ENCODE measurements around the gene KCNJ15.

KCNJ15 gene

DNA sequence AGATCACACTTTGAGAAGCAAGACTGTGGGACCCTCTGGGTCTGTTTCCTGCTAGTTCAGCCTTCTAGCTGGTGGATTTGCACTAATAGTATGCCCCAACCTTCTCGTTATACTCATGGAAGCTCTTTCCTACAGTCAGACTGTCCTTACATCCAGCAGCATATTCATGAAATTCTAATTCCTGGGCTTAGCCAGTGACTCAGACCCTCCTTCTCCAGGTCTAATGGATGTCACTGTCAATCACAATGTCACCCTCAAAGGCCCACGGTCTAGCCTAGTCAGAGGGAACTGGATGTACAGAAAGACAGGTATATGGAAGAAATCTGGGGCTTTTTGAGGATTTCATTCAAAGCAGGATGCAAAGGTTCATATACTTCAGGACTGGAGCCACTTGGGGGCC, 72.4 kb downstream of the KCNJ15 start:
- DNase-seq, result no peak

DNA sequence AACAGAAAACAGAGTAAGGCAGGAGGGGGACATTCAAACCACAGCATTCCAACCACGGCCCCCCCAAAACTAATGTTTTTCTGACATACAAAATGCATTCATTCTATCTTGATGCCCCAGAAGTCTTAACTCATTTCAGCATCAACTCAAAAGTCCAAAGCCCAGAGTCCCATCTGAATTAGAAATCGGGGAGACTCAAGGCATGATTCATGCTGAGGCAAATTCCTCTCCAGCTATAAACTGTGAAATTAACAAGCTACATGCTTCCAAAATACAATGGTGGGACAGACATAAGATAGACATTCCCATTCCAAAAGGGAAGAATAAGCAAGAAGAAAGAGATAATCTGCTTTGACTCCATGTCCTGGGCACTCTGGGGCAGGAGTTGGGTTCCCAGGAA, 73.9 kb downstream of the KCNJ15 start:
- no peak for DNase-seq

DNA sequence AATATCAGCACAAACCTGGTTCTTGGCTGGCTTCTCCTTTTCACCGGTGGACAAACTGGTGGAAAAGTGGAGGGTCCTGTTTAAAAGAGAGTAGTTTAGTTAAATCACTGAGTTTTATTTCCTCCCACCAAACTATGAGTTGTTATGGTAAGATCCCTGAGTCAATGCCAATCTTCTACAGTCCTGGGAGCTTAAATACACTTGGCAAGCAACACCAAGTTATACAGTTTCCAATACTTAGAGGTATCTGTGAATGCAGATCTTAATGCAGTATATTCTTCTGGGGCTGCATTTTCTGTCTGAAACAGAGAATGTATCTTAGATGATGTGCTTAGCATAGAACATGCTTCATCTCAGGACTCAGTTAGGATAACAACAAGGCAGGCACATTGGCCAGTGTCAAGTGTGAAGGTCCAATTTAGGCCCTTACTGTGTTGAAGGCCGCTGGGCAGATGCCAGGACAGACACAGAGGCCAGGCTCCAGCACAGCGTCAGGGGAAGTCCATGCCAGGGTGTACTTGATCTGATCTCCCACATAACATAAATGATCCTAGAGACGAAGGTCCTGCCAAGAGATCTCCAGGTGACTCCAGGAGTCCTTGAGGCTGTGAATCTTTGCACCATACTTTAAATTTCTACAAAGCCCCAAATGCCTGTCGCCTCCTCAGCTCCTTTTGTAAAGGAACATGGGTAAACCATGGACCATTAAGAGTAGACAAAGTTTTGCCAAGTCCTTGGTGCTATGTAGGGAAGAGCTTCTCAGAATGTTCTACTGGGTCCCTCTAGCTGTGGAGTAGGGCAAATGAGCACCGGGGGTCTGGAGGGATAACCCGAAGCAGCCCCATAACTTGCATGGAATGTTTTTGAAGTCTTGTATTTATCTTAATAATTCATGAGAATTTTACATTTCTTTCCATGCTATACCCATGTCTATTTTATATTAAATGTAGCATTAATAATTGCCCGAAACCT, 76.8 kb downstream of the KCNJ15 start:
- DNase-seq, result no peak

DNA sequence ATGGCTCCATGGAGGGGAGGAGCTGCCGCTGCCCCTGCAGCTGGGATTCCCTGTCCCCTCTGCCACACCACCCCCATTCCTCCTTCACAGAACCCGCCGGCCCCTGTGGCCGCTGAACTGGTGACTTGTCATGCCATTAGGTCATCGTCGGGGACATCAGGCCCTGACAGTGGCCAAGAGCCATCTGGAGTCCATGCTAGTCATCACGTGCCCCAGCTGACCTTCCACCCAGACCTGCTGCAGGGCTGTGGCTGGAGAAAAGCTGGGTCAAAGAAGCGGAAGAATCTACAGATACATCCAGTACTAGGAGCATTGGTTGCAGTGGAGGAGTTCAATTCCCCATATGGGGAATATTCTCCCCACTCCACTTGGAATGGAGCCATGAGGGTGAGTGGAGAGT, 78.1 kb downstream of the KCNJ15 start:
- no peak for DNase-seq

DNA sequence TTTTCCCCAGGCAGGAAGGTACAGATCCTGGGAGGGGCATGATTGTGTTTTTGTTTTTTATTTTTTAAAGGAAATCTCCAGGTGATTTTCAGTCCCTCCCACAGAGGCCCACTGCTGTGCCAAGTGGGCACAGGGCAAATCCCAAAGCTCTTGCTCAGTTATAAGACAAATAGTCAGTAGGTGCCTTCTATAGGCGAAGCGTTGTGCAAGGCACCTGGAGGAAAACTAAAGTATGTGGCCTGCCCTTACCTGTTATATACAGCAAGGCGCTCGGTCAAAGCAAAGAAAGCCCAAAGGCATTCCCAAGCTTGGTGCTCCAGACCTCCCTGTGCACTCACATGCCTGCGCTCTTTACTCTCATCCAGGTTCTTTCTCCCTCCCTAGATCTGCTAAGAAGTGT, 81.0 kb downstream of the KCNJ15 start:
- no peak for DNase-seq

DNA sequence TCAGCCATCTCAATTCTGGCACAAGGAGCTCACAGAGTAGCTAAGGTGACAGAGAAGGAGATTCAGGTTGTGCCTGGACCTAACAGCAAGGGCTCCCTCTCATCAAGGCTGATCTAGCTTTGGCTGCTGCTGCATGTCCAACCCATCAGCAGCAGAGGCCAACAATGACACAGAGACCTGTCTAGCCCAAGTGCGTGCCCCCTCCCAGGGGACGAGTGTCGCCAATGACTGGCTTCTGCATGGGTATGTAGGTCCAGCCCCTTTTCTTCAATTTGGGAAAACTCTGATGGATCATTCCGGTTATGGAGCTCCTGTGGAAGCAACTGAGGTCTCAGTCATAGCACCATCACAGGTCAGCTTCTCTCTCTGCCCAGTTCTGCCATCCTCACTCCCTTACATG, 83.3 kb downstream of the KCNJ15 start:
- no peak for DNase-seq

DNA sequence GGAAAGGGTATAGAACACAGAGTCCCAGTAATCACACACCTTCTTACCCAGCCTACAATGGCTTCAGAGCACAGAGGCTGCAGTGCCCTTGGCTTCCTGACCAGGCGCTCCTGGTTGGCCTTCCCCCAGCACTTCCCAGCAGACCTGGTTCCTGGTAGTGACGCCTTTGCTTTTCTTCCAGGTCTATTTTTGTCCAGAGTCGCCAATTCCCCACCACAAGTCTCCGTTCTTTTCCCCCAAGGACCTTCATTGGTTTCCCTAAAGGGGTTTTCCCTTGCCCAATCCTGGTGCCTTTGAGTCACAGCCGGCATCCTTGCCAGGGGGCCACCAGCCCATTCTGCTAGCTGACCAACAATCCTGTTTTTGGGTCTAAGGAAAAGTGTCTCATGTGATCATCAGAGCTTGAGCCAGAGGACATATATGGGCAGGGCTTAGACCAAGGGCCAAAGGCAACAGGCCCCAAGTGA, 84.8 kb downstream of the KCNJ15 start:
- no peak for DNase-seq

DNA sequence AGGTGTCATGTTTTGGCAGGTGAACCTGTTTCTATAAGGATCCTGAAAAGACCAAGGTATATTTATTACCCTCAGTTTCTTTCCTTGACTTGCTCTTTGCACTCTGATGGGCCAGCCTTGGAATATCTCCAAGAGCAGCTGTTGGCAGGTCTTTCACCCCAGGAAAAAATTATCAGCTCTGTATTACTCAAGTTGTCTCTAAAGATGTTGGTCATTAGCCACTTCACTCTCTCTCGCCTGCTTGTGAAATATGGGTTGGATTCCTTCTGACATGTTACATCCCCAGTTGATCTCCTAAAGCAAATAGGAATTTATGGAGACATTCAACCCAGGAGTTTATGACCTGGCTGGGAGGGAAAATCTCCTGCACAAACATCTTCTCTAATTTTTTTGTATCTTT, 85.9 kb downstream of the KCNJ15 start:
- DNase-seq, result no peak

DNA sequence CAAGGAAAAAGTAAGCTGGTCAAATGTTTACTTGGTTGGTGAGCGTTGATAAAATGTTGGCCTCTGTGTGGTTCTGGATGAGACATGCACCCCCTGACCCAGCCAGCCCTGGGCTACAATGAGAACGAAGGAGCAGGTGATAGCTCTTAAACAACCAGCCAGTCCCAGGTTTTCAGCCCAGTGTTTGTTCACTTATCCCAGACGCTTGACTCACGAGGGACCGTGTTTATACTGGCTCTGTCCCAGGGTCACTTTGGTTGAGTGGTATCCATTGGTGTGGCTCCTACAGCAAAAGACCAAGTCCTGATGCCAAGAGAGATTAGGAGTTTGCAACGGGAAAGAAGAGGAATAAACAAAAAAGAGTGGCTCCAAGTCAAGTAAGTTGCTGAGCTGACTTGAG, 86.9 kb downstream of the KCNJ15 start:
- no peak for DNase-seq

DNA sequence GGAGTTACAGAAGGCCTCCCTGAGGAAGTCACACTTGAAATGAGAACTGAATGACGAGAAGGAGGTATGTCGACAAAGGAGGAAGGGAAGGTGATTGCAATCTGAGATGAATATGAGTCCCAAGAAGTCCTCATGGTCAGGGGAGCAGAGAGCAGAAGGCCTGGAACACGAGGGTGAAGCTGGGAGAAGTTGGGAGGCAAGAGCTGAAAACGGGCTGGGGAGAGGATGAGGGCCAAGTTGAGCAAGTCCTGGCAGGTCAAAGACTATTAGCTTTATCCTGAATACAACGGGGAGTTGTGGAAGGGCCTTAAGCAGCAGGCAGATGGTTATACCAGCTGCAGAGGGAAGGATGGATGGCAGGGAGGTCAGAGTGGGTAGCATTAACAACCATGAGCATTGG, 89.5 kb downstream of the KCNJ15 start:
- no peak for DNase-seq

DNA sequence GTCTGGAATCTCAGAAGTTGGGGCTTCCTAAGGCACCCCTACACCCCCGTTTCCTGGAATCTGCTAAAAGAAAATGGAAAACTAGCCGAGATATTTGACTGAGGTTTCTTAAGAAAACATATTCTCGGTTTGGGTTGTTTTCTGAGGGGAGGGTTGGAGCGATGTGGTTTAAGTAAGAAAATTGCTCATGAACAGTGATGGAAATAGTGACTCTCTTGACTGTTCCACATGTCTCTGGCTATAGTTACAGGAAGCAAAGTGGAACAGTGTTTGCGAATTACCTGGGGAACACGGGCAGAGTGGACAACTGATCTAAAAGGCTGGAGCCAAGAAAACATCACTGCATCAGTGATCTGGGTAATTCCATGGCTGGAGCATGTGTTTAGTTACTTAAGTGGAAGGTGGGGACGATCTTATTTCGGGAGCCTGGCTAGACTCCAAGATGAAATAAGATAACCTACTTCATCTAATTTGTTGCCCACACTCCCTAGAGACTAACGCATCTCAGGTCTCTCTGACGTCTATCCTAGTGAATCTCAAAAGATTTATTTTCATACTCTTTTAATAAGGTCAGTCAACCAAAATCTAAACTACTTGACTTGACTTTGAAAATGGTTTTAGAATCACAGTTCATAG, 92.4 kb downstream of the KCNJ15 start:
- DNase-seq, result no peak

DNA sequence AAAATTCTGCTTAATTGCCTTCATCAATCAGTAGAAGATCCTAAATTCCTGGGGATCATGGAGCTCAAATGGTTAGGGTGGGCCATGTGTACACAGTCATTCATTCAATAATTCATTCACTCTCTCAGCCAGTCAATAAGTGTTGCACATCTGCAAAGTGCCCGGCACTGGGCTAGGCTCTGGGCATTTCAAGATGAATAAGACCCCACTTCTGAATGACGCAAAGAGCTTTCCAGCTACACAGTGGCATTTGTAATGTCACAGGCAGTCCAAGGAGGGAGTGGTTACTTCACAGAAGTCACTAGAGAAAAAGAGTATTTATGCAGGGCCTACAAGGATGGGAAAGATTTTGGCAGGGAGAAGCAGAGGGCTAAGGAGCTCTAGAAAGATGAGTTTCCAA, 93.2 kb downstream of the KCNJ15 start:
- DNase-seq, result no peak

DNA sequence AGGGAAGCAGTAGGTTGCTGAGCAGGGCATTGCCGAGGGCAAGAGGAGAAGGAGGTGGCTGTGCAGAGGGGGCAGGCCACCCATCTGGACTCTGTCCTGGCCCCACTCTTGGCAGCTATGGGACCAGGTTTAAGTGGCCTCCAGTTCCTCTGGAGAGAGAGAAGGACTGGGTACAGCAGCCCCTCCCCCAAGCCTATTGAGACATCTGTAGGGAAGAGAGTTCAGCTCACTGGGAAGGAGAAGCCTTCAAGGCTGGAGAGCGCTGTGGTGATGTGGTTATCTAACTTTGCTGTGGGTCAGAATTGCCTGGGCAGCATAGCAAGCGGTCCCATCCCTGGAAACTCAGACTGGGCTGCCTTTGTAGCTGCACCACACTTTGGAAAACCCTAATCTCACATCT, 93.9 kb downstream of the KCNJ15 start:
- no peak for DNase-seq

DNA sequence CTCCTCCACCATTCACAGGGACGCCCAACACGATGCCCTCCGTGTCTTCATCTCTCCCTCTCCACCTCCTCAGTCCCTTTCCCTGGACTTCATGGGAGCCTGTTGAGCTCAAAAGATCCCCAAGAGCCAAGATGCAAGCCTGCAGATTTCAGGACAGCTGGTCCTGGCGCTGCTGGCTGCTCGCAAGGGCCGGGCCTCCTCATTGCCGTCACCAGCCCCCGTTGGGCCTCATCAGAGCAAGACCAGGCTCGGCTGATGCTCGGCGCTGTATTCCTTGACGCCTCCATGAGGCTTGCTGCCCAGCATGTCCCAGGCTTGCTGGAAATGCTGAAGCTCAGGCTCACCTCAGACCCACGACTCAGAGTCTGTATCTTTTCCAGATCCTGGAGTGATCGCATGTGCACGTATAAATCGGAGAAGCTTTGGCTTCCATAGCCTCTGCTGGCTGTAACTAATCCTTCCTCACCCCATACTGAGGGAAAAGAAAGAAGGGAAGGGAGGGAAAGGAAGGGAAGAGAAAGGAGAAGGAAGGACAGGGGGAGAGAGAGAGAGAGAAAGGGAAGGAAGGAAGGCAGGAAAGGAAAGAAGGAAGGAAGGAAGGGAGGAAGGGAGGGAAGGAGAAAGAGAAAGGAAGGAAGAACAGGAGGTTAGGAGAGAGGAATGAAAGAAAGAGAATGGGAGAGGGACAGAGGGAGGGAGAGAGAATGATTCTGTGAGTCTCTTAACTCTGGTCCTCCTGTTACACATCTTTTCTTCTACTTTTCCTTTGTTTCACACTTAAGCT, 94.6 kb downstream of the KCNJ15 start:
- DNase-seq, result no peak

DNA sequence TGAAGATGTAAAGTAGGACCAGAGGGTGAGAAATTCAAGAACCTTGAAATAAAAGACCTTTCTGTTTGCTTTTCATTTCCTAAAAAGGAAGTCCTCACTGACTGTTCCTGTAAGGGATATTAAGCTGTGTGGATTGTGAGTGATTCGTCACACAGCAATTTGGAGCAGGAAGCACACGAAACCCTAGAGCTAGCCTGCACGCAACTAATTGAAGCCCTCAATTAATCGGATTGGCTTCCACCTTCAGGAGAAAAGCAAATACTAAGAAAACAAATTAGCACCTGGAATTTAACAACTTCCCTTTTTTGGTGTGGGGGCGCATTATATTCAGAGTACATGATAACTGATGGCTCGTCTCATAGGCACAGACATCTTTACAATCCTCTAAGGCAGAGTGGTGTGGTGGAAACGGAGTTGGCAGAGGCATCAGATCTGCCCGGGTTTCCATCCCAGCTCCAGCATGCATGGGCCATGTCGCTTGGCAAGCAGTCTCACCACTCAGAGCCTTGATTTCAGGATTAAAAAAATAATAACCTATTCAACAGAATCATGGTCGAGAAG, 95.2 kb downstream of the KCNJ15 start:
- DNase-seq, result no peak

DNA sequence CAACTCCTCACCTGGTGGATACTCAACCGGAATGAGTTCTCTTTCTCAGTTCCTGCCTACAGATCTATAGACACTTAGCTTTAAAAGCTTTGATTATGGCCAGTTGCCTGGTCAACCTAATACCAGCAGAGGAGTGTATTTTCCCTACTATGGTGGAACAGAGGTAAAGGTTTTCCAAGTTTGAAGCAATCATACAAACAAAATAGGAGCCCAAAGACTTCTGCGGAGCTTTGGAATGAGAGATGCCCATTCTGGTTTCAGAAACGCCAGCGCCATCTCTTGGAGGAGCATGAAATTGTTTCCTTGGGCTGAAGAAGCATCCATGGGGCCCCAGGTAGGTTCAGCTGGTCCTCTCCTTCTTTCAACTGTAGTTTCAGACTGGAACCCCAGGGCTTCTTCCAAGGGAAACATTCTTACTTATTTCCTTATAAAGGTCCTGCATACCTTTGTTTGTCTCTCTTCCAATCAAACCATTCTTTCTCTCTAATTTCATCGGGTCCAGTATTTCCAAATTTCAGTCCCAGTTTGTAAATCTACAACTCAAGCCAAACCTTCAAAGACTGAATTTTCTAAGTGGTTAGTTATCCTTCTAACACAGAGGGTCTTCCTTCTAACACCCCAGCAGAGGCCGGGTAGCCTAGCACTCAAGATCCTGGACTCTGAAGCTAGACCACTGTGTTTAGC, 95.9 kb downstream of the KCNJ15 start:
- DNase-seq, result peak; percentile 19

DNA sequence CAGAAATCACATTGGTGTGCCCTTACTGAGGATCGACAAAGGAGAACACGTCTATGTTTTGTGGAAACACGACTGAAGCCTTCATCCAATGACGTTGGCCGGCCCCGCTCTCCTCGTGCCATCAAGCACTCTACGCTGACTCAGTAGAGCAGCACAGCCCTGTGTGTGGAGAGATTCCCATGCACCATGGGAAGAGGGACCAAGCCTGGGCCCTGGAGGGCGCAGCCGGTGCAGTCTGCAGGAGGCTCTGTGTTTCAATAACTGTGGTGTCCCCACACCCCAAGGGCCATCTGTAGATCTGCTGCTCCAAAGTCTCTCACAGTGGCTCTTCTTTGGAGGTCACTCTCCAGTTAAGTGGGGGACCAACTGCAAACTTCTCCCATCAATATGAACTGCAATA, 97.4 kb downstream of the KCNJ15 start:
- DNase-seq, result no peak

DNA sequence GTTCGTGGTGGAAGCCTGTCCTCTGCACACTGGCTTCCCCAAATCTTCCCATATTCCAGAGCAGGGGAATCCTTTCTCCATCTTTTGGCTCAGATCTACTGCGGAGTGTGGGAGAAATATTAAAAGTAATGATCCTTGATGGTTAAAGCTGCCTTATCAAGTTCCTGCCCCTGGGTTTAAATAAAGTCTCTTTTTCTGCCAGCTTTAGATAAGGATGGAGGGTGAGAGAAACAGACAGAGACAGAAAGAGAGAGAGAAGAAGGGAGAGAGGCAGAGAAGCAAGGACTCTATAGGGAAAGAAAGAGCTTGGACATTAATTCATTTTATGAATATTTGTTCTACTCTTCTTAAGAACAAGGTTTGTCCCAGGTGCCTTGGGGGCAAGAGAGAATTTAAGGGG, 98.0 kb downstream of the KCNJ15 start:
- DNase-seq, result no peak

DNA sequence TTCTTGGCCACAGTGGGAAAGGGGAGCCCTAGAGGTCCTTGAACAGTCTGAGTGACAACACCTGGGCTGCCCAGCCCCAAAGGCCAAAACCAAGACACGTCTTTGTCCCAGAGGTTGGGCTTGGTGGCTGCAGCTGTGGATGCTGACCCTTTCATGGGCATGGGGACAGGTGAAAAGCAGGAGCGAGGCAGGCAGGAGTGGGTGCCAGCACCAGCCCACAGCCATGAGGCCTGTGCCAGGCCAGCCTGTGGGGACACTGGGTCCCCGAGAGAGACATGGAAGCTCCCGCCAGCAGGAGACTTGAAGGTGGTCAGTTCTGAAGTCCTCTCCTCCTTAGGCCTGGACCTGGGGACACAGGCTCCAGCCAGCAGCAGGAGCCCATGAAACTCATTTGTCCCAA, 98.6 kb downstream of the KCNJ15 start:
- DNase-seq, result no peak

DNA sequence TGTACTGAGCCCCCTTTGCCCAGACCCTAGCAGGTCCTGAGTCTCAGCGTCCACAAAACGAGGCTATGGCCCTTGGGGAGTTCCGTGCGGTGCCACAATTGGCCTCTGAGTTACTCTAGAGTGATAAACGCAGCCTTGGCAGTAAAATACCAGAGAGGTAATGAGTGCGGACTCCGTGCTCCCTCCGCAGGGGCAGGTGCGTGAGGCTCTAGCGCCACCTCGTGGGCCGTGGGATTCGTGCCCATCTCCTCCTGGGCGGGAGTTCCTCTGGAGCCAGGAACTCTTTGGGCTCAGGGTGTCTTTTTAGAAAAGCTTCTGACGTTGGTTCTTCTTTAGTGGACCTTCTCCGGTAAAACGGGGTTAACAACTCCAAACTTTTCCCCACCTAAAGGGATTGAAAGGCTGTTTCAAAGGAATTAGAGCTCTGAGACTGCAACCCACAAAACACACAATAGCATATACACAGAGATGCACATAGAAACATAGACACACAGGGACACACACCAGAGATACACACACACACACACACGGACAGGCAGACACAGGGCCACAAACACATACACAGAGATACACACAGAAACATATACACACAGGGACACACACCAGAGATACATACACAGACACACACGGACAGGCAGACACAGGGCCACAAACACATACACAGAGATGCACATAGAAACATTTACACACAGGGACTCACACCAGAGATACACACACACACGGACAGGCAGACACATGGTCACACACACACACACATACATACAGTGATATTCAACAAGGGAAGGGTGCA, 99.4 kb downstream of the KCNJ15 start:
- peak; percentile 51 for DNase-seq

Measured in CD4-positive, alpha-beta T cell treated with Interleukin-17A for 1 hour (primary cell).